Astrocyte of the spinal cord (primary cell): ENCODE data around the gene PTCHD1.

Source experiments
- DNase-seq: peaks from one replicate; pipeline ENCODE4 v3.0.0; 2011; ENCODE audit warnings: low read depth, low spot score
- H3K4me3 ChIP-seq: 2 replicates; pipeline ENCODE4 v1.5.1; 2011; ENCODE audit warnings: low read depth, mild to moderate bottlenecking, low read length, moderate library complexity
- CTCF ChIP-seq: IDR thresholded peaks from 2 replicates; pipeline ENCODE4 v1.5.1; 2012; ENCODE audit warnings: low read depth, mild to moderate bottlenecking, low read length, inconsistent platforms
- in situ Hi-C: cut with HindIII; loops from 2 replicates; pipeline ENCODE4 v1.10.0; 2017; ENCODE audit warnings: low sequenced_read_pairs

The PTCHD1 gene

GRCh38 chrX:23332888-23333821 lies 1.5 kb upstream of the PTCHD1 start:
- in situ Hi-C loops = no loop called here
- H3K4me3 ChIP-seq = no peak overlapping the region
- no peak for TF ChIP-seq CTCF
- DNase-seq = no peak

GRCh38 chrX:23333842-23334520 lies 668 bp upstream of the PTCHD1 start:
- no peak overlapping the region for H3K4me3 ChIP-seq
- no peak for DNase-seq
- no peak for TF ChIP-seq CTCF
- in situ Hi-C loops = no loop called here

- H3K4me3 ChIP-seq = no peak overlapping the region
- TF ChIP-seq CTCF = no peak
- DNase-seq = no peak
- in situ Hi-C loops = no loop called here
These were observed 165 bp upstream of the PTCHD1 start for GRCh38 chrX:23334521-23334847.

GRCh38 chrX:23338334-23338733 lies 3.7 kb downstream of the PTCHD1 start:
- in situ Hi-C loops = no loop called here
- TF ChIP-seq CTCF = no peak
- DNase-seq = no peak
- no peak overlapping the region for H3K4me3 ChIP-seq

DNA sequence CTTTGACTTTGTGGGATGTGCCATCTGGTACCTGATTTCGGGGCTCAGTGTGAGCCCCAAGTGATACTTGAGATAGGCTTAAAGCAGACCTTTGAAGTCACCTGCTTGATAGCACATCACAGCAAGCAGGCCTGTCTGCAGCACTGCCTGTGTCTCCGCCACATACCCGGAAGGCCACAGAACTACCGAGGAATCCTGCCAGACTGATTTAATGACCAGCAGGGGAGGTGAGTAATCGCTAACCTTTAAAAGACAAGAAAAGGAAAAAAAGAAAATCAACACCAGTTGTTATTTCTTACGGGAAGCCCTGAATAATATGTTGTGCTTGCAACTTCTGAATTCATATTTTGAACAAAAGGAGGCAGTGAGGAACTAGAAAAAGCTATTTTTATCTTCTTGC lies 6.8 kb downstream of the PTCHD1 start:
- no peak for TF ChIP-seq CTCF
- peak; percentile 48 for DNase-seq
- in situ Hi-C loops = no loop called here
- no peak overlapping the region for H3K4me3 ChIP-seq

GRCh38 chrX:23344238-23344903 lies 9.7 kb downstream of the PTCHD1 start:
- DNase-seq = peak; percentile 29
- H3K4me3 ChIP-seq = no peak overlapping the region
- TF ChIP-seq CTCF = no peak
- in situ Hi-C loops = no loop called here
